A549 (cell line): ENCODE measurements around the gene DST. TPM values are rescaled to one million over a fixed set of nuclear protein-coding genes. Genes with fewer than 3 reads are reported as not detected.

Experiments
- ATAC-seq, 2 experiments: fragments of 200-7000 bp in 1 of 2; fragments of >200 bp in 1 of 2; cut with Nextera tagmentation in 1 of 2; cut with Tn5 transposase in 1 of 2; 3 replicates each; pipeline versions ENCODE4 v1.8.0 to v1.9.1; 2018 to 2020; ENCODE audit warnings: mild to moderate bottlenecking in 1 of 2, moderate library complexity in 1 of 2
- CTCF ChIA-PET: fragments of 300-600 bp; sonication (Branson Sonifier 250); formaldehyde crosslinking; extraction: SDS; loops from one replicate; lab custom pipeline; 2021; ENCODE audit warnings: antibody characterized with exemption, inconsistent platforms; lab: Yijun Ruan, JAX
- POLR2A ChIA-PET: fragments of 350-600 bp; formaldehyde crosslinking; extraction: SDS; loops from one replicate; lab custom pipeline; 2021; ENCODE audit warnings: antibody characterized with exemption, inconsistent platforms; lab: Yijun Ruan, JAX
- DNase-seq, 2 experiments: peaks; one replicate each; pipeline versions ENCODE4 v3.0.0 to v3.0.0-alpha.2; 2011 to 2016; ENCODE audit warnings: low read depth in 1 of 2, low spot score in 1 of 2
- FAIRE-seq: peaks from 2 replicates; lab custom pipeline; 2011; peaks lifted over from hg19 to GRCh38; lab: Jason Lieb, UNC
- H3K27ac ChIP-seq, 2 experiments: fragments of >200 bp; sonication (Bioruptor Twin); formaldehyde crosslinking; 3 replicates each; pipeline ENCODE4 v1.5.1; 2016 to 2017
- H3K4me1 ChIP-seq: fragments of >200 bp; sonication (Bioruptor Twin); formaldehyde crosslinking; 3 replicates; pipeline ENCODE4 v1.6.1; 2016
- H3K4me2 ChIP-seq: fragments of >200 bp; sonication (Bioruptor Twin); formaldehyde crosslinking; 3 replicates; pipeline ENCODE4 v1.6.1; 2016
- H3K4me3 ChIP-seq: fragments of >200 bp; sonication (Bioruptor Twin); formaldehyde crosslinking; 3 replicates; pipeline ENCODE4 v1.5.1; 2016
- H3K9me3 ChIP-seq: fragments of >200 bp; sonication (Bioruptor Twin); formaldehyde crosslinking; 3 replicates; pipeline ENCODE4 v1.6.1; 2016
- BCL3 ChIP-seq: fragments of >200 bp; sonication (Bioruptor Twin); formaldehyde crosslinking; IDR thresholded peaks from 3 replicates; pipeline ENCODE4 v1.6.1; 2016
- CEBPB ChIP-seq, 2 experiments: fragments of >200 bp in 1 of 2; sonication (Bioruptor Twin) in 1 of 2; formaldehyde crosslinking in 1 of 2; IDR thresholded peaks; 2 replicates each; pipeline ENCODE4 v1.6.1; 2012 to 2016
- CTCF ChIP-seq: fragments of >200 bp; sonication (Bioruptor Twin); formaldehyde crosslinking; IDR thresholded peaks from 3 replicates; pipeline ENCODE4 v1.5.1; 2016
- EHMT2 ChIP-seq: fragments of 200-600 bp; sonication (generic); IDR thresholded peaks from 2 replicates; pipeline ENCODE4 v1.6.1; 2016; ENCODE audit warnings: antibody characterized with exemption, low read depth, mild to moderate bottlenecking, moderate library complexity
- EP300 ChIP-seq, 2 experiments: fragments of >200 bp; sonication (Bioruptor Twin); formaldehyde crosslinking; IDR thresholded peaks; 2 replicates in 1 of 2; 3 replicates in 1 of 2; pipeline ENCODE4 v1.6.1; 2016 to 2017
- ESRRA ChIP-seq: fragments of 150-350 bp; IDR thresholded peaks from 2 replicates; pipeline ENCODE4 v1.6.1; 2014; ENCODE audit warnings: mild to moderate bottlenecking, low read length, borderline replicate concordance
- GATA3 ChIP-seq: IDR thresholded peaks from 2 replicates; pipeline ENCODE4 v1.6.1; 2012; ENCODE audit warnings: borderline replicate concordance
- HOXA7 ChIP-seq: fragments of 250-450 bp; sonication (Bioruptor Pico); IDR thresholded peaks from 2 replicates; pipeline ENCODE4 v1.5.0; 2020; ENCODE audit warnings: mild to moderate bottlenecking, moderate library complexity
- KDM5A ChIP-seq: fragments of 200-600 bp; sonication (generic); IDR thresholded peaks from 2 replicates; pipeline ENCODE4 v1.6.1; 2016; ENCODE audit warnings: antibody characterized with exemption, mild to moderate bottlenecking
- MAFK ChIP-seq: fragments of 450-650 bp; IDR thresholded peaks from 2 replicates; pipeline ENCODE4 v1.6.1; 2014; ENCODE audit not compliant: partially characterized antibody
- MAZ ChIP-seq: fragments of 150-350 bp; IDR thresholded peaks from 2 replicates; pipeline ENCODE4 v1.6.1; 2014; ENCODE audit warnings: antibody characterized with exemption, low read depth, low read length, borderline replicate concordance
- NPAS2 ChIP-seq: fragments of 250-450 bp; sonication (Bioruptor Pico); IDR thresholded peaks from 2 replicates; pipeline ENCODE4 v1.8.0; 2022; ENCODE audit warnings: mild to moderate bottlenecking, moderate library complexity, borderline replicate concordance
- POLR2A ChIP-seq: IDR thresholded peaks from 2 replicates; pipeline ENCODE4 v1.6.1; 2012; ENCODE audit warnings: mild to moderate bottlenecking, low read length
- RCOR1 ChIP-seq: fragments of 150-350 bp; IDR thresholded peaks from 2 replicates; pipeline ENCODE4 v1.6.1; 2014; ENCODE audit warnings: antibody characterized with exemption, low read length, low read depth
- REST ChIP-seq: fragments of 200-600 bp; sonication (generic); IDR thresholded peaks from 2 replicates; pipeline ENCODE4 v1.6.1; 2016; ENCODE audit warnings: antibody characterized with exemption, mild to moderate bottlenecking, moderate library complexity
- SMC3 ChIP-seq: fragments of >200 bp; sonication (Bioruptor Twin); formaldehyde crosslinking; IDR thresholded peaks from 3 replicates; pipeline ENCODE4 v1.6.1; 2018; ENCODE audit warnings: inconsistent platforms
- ZNF302 ChIP-seq: fragments of 250-450 bp; sonication (Bioruptor Pico); IDR thresholded peaks from 2 replicates; pipeline ENCODE4 v1.9.0; 2021; ENCODE audit warnings: inconsistent platforms, mild to moderate bottlenecking, moderate library complexity
- WGBS: methylation state at CpG from one replicate; pipeline ENCODE4 v1.1.6; 2017; ENCODE audit errors: missing lambda C conversion rate; 5-methylcytosine and 5-hydroxymethylcytosine counted together
- polyA plus RNA-seq, 4 experiments: library from polyadenylated mRNA; depleted of rRNA in 3 of 4; stranded (reverse); fragments of >200 nt; fragmentation: RNase III in 1 of 4; extraction: RNeasy Plus Mini Kit Qiagen cat#74134 plus additional on column Dnase treatment in 1 of 4; gene quantifications; 2 replicates in 3 of 4; 3 replicates in 1 of 4; pipeline ENCODE4 v1.2.3, GENCODE V29; 2011 to 2017
- TF ChIP-seq, protein P1 (sequence below): fragments of 250-450 bp; sonication (Bioruptor Pico); IDR thresholded peaks from 2 replicates; pipeline ENCODE4 v1.5.0; 2020; ENCODE audit warnings: low read depth, mild to moderate bottlenecking, moderate library complexity
- TF ChIP-seq, protein P2 (sequence below): IDR thresholded peaks from 2 replicates; pipeline ENCODE4 v1.6.1; 2012
- TF ChIP-seq, protein P3 (sequence below): fragments of 250-450 bp; sonication (Bioruptor Pico); IDR thresholded peaks from 2 replicates; pipeline ENCODE4 v1.5.0; 2021; ENCODE audit warnings: mild to moderate bottlenecking, moderate library complexity, borderline replicate concordance

Gene DST
- polyA plus RNA-seq, 2 of the 4 experiments (the other 2 are of a cell fraction) = 32.4 to 99.0 TPM

- no peak for TF ChIP-seq MAFK
- TF ChIP-seq CEBPB (IDR thresholded peaks at IDR 0.05) = no peak
Measured at GRCh38 chr6:56520218-56520617, 122.5 kb downstream of the DST start (continued).

GRCh38 chr6:56518995-56519767 is 123.5 kb downstream of the DST start:
- DNase-seq (no peak), ATAC-seq (no peak)
- WGBS = 87% methylated on average over 5 of the region's 5 CpGs
- TF ChIP-seq, protein P1, sequence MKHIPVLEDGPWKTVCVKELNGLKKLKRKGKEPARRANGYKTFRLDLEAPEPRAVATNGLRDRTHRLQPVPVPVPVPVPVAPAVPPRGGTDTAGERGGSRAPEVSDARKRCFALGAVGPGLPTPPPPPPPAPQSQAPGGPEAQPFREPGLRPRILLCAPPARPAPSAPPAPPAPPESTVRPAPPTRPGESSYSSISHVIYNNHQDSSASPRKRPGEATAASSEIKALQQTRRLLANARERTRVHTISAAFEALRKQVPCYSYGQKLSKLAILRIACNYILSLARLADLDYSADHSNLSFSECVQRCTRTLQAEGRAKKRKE = no peak
- TF ChIP-seq, protein P2, sequence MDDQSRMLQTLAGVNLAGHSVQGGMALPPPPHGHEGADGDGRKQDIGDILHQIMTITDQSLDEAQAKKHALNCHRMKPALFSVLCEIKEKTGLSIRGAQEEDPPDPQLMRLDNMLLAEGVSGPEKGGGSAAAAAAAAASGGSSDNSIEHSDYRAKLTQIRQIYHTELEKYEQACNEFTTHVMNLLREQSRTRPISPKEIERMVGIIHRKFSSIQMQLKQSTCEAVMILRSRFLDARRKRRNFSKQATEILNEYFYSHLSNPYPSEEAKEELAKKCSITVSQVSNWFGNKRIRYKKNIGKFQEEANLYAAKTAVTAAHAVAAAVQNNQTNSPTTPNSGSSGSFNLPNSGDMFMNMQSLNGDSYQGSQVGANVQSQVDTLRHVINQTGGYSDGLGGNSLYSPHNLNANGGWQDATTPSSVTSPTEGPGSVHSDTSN = no peak
- TF ChIP-seq RCOR1 (no peak), POLR2A (no peak), SMC3 (no peak), REST (no peak), EP300 (IDR thresholded peaks at IDR 0.05) (no peak), MAFK (no peak), MAZ (no peak), ZNF302 (CRISPR knock-in tag) (no peak), NPAS2 (no peak)
- TF ChIP-seq, protein P3, sequence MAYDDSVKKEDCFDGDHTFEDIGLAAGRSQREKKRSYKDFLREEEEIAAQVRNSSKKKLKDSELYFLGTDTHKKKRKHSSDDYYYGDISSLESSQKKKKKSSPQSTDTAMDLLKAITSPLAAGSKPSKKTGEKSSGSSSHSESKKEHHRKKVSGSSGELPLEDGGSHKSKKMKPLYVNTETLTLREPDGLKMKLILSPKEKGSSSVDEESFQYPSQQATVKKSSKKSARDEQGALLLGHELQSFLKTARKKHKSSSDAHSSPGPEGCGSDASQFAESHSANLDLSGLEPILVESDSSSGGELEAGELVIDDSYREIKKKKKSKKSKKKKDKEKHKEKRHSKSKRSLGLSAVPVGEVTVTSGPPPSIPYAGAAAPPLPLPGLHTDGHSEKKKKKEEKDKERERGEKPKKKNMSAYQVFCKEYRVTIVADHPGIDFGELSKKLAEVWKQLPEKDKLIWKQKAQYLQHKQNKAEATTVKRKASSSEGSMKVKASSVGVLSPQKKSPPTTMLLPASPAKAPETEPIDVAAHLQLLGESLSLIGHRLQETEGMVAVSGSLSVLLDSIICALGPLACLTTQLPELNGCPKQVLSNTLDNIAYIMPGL (CRISPR knock-in tag) = no peak
- TF ChIP-seq, all 56 proteins: peak for 0
- H3K4me3 ChIP-seq = no peak overlapping the region
- CTCF ChIA-PET = no interaction called here
- H3K27ac ChIP-seq = no peak overlapping the region
- no peak overlapping the region for H3K4me2 ChIP-seq
- POLR2A ChIA-PET = no interaction called here
- no peak for FAIRE-seq
- no peaks in the 10 kb centered on the region for H3K9me3 ChIP-seq
- H3K4me1 ChIP-seq = peaks cover 13% of the 10 kb centered on the region; the same call in 2 of the 3 replicates

DNA sequence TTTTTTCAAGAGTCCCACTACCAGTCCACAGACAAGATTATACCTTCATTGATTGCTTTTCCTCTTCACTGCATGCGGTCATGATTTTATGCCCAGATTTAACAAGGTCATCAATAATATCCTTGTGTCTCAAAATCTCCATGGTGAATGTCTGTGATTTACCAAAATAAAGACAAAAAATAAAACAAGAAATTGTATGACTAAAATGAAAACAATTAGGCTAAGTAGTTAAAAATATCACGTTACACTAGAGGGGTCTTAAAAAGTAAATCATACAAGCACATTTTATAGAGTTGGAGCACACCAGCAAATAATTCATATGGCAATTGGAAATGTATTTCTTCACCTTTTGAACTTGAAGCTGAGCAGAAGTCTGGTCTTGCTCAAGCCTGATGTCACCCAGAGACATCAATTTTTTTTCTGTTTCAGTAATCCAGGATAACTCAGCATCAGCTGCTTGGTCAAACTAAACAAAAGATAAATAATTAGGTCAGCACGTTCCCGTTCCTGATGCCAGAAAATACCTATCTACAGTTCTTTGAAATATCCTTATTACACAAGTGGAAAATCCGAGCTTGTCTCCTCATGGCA is 125.4 kb downstream of the DST start:
- ATAC-seq (no peak), DNase-seq (no peak), FAIRE-seq (no peak)
- Histone ChIP-seq H3K27ac (no peak overlapping the region), H3K4me1 (peaks cover 11% of the 10 kb centered on the region; the same call in 2 of the 3 replicates), H3K4me2 (no peak overlapping the region), H3K9me3 (no peaks in the 10 kb centered on the region), H3K4me3 (no peak overlapping the region)
- POLR2A ChIA-PET = no interaction called here
- WGBS = 88% methylated on average over 5 of the region's 5 CpGs
- CTCF ChIA-PET = no interaction called here
- TF ChIP-seq BCL3 (no peak), NPAS2 (no peak), HOXA7 (CRISPR knock-in tag) (no peak), ESRRA (no peak), GATA3 (no peak), EP300 (IDR thresholded peaks at IDR 0.05) (no peak), SMC3 (no peak), KDM5A (no peak), CTCF (no peak), EHMT2 (no peak)
- TF ChIP-seq, protein P3 (CRISPR knock-in tag) = no peak
